ENCODE measurements around the gene PDE6H.

Gene PDE6H

DNA sequence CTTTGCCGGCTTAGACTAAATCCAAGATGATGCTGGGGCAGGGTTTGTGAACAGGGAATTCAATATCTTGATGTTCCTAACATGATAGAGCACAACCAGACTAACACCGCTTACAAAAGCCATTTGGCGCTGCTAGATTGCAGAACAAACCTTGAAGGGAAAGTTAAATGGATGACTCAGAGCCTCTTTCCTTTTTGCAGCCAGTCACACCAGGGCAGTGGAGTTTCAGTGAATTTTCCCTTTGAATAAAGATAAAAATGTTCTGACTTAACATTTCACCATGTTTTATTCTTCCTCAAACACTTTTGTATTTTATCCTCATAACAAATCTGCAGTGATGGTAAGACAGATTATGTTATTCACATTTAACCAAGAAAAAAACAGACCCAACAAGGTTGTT, 47.3 kb downstream of the PDE6H start:
- H3K4me3 ChIP-seq (ENCODE audit: low read depth, low read length), result no peak overlapping the region
- TF ChIP-seq, protein P1, sequence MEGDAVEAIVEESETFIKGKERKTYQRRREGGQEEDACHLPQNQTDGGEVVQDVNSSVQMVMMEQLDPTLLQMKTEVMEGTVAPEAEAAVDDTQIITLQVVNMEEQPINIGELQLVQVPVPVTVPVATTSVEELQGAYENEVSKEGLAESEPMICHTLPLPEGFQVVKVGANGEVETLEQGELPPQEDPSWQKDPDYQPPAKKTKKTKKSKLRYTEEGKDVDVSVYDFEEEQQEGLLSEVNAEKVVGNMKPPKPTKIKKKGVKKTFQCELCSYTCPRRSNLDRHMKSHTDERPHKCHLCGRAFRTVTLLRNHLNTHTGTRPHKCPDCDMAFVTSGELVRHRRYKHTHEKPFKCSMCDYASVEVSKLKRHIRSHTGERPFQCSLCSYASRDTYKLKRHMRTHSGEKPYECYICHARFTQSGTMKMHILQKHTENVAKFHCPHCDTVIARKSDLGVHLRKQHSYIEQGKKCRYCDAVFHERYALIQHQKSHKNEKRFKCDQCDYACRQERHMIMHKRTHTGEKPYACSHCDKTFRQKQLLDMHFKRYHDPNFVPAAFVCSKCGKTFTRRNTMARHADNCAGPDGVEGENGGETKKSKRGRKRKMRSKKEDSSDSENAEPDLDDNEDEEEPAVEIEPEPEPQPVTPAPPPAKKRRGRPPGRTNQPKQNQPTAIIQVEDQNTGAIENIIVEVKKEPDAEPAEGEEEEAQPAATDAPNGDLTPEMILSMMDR (IDR thresholded peaks at IDR 0.05; ENCODE audit: insufficient read depth, low read depth, low read length, missing control alignments), result no peak
- no peak for DNase-seq (ENCODE audit: low read depth)
